HG02798 (cell line): ENCODE data around the gene SSH3.

Source experiments
- ATAC-seq: cut with Tn5 transposase; IDR thresholded peaks from one replicate; pipeline ENCODE4 v1.9.1; 2021; ENCODE audit warnings: mild to moderate bottlenecking; ENCODE audit not compliant: unreplicated experiment, poor library complexity

The SSH3 gene

DNA sequence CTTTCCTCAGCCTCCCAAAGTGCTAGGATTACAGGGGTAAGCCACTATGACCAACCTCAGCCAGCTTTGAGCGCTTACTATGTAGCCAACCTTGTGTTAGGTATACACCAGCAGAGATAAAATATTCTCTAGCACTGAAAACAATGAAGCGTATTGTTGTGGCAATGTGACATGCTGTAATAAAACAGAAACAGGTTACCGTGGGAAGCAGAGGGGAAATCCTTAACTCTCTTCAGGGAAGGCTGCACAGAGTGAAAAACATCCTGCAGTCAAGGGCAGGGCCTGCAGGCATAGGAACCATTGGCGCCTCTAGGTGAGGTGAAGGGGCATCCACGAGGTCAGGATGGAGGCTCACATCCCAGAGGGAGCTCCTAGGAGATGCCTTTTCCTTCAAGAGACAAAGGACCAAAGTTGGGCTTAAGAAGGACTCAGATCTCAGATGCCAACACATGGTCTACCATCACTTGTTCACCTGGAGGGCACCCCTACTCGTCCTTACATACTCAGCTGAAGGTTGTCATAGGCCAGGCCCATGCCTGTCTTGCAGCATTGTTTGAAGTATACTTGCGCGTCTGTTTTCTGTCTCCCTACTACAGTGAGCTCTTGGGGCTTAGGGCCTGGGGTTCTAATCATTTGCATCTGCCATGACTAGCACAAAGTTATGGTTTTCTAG is 42.1 kb downstream of the SSH3 start:
- ATAC-seq = no peak

- ATAC-seq = no peak
Observed at GRCh38 chr11:67345920-67346819, 42.8 kb downstream of the SSH3 start.

DNA sequence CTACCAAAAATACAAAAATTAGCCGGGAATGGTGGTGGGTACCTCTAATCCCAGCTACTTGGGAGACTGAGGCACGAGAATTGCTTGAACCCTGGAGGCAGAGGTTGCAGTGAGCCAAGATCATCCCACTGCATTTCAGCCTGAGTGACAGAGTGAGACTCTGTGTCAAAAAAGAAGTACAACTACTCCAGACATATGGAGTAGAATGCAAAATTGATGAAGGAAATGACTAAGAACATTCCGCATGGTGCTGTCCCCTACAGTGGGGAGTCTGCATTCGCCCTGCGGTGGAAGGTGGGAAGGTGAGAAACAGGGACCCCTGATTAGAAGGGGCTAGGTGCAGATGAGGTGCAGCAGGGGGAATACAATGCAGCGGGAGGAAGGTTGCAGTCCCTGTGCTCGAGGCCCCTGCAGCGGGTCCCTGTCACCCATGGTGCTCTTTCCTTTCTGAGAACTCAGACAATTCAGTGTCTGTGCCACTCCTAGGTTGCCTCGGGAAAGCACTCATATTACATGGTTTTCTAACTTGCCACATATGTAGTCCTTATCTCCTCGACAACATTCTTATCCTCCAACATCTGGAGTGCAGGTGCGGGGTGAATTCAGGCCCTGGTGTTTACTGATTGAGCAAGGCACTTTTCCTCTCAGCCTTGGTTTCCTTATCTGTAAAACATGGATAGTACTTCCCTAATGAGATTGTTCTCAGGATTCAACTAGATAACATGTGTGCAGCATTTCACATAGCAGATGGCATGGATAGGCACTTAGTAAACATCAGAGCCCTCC is 44.8 kb downstream of the SSH3 start:
- no peak for ATAC-seq

GRCh38 chr11:67349036-67349435 is 45.7 kb downstream of the SSH3 start:
- no peak for ATAC-seq

DNA sequence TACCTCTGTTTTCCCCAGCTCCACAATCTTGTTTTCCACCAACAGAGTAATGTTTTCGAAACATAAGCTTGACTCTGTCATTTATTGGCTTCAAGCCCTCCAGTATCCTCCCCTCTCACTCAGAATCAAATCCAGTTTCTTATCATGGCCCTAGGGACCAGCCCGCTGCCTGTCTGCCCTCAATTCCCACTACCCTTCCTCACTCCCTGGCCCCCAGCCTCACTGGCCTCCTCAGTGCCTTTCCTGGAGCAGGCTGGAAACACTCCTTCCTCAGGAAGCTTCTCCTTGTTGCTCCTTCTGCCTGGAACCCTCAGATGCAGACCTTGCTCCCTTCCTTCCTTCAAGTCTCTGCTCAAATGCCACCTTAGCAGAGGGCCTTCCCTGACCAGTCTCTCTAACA is 46.1 kb downstream of the SSH3 start:
- ATAC-seq = no peak

DNA sequence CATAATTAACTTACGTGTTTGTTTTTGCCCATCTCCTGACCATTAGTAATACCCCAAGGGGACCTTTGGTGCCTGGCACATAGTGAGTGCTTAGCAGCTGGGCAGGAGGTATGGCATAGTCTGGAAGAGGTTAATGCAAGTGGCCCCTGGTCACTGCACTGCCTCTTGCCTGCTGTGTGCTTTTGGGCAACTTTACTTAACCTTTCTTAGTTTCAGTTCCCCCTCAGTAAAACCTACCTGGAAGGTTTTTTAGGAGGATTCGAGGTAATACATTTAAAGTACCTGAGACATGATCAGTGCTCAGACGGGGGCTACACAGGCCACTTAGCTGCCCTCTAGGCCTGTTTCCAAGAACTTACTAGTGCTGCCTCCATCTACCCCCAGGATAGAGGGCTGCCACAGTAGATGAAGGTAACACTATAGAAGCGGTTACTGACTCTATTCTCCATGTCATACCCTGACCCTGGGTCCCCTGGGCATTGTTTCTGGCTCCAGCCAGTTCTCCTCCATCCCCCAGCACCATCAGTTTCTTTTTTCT is 46.7 kb downstream of the SSH3 start:
- no peak for ATAC-seq

DNA sequence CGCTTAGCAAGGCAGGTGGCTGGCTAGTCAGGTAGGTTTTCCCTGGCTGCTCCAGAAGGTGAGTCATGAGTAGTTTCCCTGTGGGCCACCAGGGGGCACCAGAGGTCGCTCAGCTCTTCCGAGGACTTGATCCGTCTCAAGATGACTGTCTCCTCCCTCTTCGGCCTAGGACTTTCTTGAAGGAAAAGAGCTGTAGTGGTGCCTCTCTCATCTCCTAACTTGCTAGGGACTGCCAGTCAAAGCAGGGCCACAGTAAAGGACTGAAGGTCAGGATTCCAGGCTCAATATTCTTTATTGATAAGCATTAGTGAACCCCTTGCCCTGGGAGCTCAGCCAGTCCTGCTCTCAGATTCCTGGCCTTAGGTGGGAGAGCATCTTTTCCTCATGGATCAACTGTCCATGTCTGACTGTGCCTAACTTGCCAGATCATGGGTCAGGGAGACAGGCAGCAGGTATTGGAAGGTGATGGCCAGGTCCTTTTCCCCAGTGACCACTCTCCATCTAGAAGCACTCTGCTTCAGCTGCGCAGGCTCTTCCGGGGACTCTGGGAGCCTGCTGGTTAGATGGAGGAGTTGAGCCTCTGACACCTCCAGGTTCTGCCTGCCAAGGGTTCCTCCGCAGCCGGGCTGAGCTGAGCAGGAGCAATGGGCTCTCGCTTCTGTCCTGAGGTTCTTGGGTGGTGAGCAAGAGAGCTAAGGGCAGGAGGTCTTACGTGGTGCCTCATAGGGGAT is 48.1 kb downstream of the SSH3 start:
- ATAC-seq = no peak

DNA sequence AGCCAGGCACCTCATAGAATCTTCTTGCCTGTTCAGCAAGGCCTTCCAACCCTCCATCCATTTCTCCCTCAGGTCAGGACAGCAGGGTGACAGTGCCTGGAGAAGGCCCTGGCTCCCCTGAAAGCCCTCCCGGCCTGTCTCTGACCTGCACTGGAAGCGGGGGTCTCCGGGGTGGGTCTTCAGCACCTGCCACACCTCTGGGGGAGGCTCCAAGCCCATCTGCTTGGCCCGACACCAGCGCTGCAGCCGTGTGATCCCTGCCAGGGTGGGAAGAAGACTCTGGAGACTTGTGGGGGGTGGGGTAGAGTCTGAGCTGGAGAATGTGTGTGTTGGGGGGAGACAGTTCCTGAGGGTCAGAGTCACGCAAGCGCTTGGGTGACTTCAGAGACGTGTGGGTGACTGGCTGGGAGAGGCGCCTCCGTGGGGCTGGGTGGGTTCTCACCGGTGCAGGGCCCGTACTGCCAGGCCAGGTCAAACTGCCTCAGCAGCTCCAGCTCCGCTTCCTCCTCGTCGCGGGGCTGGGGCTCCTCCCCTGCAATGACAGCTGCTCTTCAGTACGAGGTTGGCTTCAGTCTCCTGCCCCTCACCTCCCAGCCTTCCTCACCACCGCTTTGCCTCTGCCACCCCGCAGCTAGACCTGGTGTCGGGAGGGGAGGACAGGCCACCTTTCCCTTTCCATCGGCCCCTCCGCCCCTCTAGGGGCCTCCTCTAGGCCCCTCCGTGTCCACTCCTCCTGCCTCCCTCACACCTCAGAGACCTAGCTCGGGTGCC is 49.4 kb downstream of the SSH3 start:
- peak; percentile 0 for ATAC-seq

DNA sequence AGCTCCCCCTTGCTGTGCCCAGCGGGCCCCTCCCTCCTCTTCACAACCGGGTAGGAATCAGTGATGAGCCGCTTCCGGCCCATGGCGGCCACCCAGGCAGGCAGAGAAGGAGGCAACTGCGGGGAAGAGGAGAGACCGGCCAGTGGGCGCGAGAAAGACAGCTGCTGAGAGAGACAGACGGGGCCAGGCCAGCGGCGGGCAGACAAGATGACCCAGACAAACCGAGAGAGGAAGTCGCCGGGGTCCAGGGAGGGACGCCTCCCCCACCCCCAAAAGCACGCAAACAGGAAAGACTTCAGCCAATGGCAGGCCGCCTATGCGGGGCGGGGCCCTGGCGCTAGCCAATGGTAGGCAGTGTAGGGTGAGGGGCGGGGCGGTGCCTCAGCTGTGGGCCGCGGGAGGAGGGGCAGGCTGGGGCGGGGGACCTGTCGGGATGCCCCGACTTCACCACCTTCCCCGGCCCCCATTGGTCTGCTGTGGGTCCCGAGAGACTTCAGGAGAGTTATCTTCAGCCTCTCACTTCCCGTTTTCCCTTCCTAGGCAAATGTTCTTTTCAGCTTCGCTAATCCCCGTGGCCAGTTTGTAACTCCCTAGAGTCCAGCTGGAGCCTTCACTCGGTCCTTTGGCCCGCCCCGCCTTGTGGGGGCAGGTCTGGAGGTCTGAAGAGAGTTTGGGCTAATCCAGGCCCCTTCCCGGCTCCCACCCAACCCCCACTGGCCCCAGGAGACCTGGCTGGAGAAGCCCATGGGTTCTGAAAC is 50.2 kb downstream of the SSH3 start, which contains the start of gene POLD4:
TSS of gene POLD4 (minus strand) at position 230 of the 758 bp plus-strand sequence. CDS start at position 83, 147 bp downstream.
- peak; percentile 84 for ATAC-seq

DNA sequence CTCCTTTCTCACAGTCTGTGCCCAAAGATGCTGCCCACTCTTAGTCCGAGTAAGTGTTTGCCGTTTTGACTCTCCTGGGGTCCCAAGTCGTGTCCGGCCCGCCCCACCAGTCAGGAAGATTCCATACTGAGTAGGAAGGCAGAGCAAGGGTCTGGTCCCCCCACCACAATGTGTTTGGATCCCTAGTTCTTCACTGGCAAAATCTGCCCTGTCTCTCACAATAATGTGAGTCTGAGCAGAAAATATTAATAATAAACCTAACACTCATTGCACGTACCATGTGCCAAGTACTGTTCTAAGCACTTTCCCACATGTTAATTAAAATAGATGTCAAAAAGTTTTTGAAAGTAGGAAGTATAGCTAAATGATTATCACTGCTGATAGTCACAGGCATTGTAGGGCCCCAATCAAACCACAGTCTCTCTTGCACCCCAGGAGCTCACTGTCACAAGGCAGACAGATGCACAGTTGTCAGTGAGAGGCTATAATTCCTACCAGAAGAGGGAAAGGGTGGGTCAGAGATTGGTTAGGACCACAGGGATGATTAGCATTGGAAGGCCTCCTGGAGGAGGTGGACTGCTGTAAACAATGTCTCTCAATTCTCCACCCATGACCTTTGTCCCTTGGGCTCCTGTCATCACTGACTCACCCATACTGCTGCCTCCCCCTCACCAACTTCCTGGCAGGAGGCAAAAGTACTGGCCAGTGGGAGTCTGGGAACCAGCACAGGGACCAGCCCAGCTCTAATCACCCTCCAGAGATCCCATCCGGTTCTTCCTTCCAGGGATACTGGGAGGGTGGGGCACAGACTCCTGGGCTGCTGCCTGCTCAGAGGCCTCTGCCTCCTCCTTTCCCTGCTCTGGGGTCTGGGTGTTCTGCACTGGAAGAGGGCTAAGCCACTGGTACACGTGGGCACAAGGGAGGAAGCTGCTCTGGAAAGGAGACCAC is 51.0 kb downstream of the SSH3 start:
- no peak for ATAC-seq

- ATAC-seq = no peak
Observed at GRCh38 chr11:67355023-67355793, 51.9 kb downstream of the SSH3 start.

DNA sequence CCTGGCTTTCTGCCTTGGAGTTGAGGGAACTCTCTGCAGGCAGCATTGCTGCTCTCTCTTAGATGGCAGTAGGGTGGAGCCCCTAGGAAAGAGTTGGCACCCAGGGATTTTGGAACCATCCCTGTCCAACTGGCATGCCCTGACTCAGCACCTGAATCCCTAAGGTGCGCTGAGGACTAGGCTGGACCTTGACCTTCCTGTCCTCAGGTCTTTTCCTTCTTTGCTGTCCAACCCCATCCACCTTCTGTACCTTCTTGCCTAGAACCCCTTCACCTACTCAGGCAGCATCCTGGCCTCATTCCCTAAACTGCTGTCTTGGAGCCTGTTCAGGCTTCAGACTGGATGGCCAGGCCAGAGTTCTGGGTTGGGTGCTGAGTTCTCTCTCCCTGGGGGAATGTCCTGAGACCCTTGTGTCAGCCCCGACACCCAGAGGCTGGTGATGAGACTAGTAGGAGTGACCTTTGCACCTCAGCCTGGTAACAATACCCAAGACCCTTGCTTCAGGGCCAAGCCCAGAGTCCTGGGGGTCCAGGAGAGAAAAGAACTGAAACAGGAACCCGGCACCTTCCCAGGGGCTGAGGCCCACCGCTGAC is 52.6 kb downstream of the SSH3 start:
- ATAC-seq = no peak

DNA sequence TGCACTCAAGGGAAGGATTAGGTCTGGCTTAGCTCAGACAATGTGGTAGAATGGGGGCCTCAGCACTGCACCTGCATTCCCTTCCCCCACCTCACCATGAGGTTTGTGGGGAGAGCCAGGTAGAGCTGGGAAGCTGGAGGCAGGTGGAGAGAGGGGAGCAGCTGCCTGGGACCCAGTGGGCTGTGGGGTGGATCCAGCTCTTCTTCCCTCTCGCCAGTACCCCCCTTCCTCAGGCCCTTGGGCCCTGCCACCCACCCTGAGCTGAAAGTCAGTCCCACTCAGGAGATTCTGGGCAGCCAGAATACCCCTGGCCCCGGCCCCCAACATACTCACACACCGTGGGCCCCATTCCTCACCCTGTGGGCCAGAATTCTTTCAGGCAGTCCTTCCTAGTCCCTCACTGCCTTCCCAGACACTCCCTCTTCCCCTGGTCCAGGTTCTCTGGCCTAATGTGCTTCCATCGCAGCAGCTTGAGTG is 53.1 kb downstream of the SSH3 start:
- ATAC-seq = no peak

GRCh38 chr11:67356864-67357561 is 53.7 kb downstream of the SSH3 start:
- ATAC-seq = no peak

GRCh38 chr11:67357831-67358670 is 54.7 kb downstream of the SSH3 start:
- ATAC-seq = no peak
